HepG2 (cell line): ENCODE data around the gene UBR1. TPM values are rescaled to one million over a fixed set of nuclear protein-coding genes. Genes with fewer than 3 reads are reported as not detected.

ENCODE experiments used
- ATM ChIP-seq: fragments of 450-650 bp; IDR thresholded peaks from 2 replicates; pipeline ENCODE4 v1.7.1; 2017; ENCODE audit warnings: mild to moderate bottlenecking, borderline replicate concordance
- CBX1 ChIP-seq: IDR thresholded peaks from one replicate; pipeline ENCODE4 v1.6.1; 2016; ENCODE audit warnings: antibody characterized with exemption, low read depth
- CHD4 ChIP-seq: fragments of 200-600 bp; sonication (generic); IDR thresholded peaks from 2 replicates; pipeline ENCODE4 v1.7.0; 2017; ENCODE audit warnings: mild to moderate bottlenecking, low read length, borderline replicate concordance
- GABPB1 ChIP-seq: IDR thresholded peaks from 2 replicates; pipeline ENCODE4 v1.6.1; 2016; ENCODE audit warnings: mild to moderate bottlenecking, missing genetic modification reagents, moderate library complexity, missing compliant biosample characterization
- MED8 ChIP-seq: sonication (generic); formaldehyde crosslinking; IDR thresholded peaks from 2 replicates; pipeline ENCODE4 v1.8.1; 2023; ENCODE audit warnings: mild to moderate bottlenecking, missing genetic modification reagents; ENCODE audit not compliant: insufficient replicate concordance
- MYPOP ChIP-seq: sonication (generic); formaldehyde crosslinking; IDR thresholded peaks from 2 replicates; pipeline ENCODE4 v1.8.1; 2023; ENCODE audit warnings: mild to moderate bottlenecking, moderate library complexity, missing genetic modification reagents
- NCOR1 ChIP-seq: fragments of 200-600 bp; sonication (generic); IDR thresholded peaks from 2 replicates; pipeline ENCODE4 v1.7.0; 2017; ENCODE audit warnings: antibody characterized with exemption, low read length, borderline replicate concordance
- PCBP1 ChIP-seq: fragments of 200-400 bp; formaldehyde crosslinking; IDR thresholded peaks from 2 replicates; pipeline ENCODE4 v1.6.1; 2017; ENCODE audit warnings: mild to moderate bottlenecking, low read depth, low read length, borderline replicate concordance
- RXRB ChIP-seq: IDR thresholded peaks from 2 replicates; pipeline ENCODE4 v1.6.1; 2016; ENCODE audit warnings: borderline replicate concordance, missing genetic modification reagents, missing compliant biosample characterization
- SRSF9 ChIP-seq: fragments of 200-400 bp; formaldehyde crosslinking; IDR thresholded peaks from 2 replicates; pipeline ENCODE4 v1.6.1; 2018; ENCODE audit warnings: borderline replicate concordance, mild to moderate bottlenecking, low read depth, low read length; ENCODE audit not compliant: insufficient read depth, poor library complexity, severe bottlenecking
- WIZ ChIP-seq: sonication (generic); formaldehyde crosslinking; IDR thresholded peaks from 2 replicates; pipeline ENCODE4 v1.5.1; 2020; ENCODE audit warnings: mild to moderate bottlenecking, missing genetic modification reagents
- ZFP41 ChIP-seq: sonication (generic); formaldehyde crosslinking; IDR thresholded peaks from 2 replicates; pipeline ENCODE4 v1.4.0; 2020; ENCODE audit warnings: mild to moderate bottlenecking, missing genetic modification reagents, borderline replicate concordance
- ZNF138 ChIP-seq: sonication (generic); formaldehyde crosslinking; IDR thresholded peaks from 2 replicates; pipeline ENCODE4 v1.5.0; 2020; ENCODE audit warnings: mild to moderate bottlenecking, low read depth, missing genetic modification reagents
- ZNF235 ChIP-seq: sonication (generic); formaldehyde crosslinking; IDR thresholded peaks from 2 replicates; pipeline ENCODE4 v1.8.1; 2023; ENCODE audit warnings: mild to moderate bottlenecking, missing genetic modification reagents, borderline replicate concordance
- ZNF24 ChIP-seq: fragments of 450-650 bp; IDR thresholded peaks from 2 replicates; pipeline ENCODE4 v1.6.1; 2017; ENCODE audit warnings: antibody characterized with exemption, mild to moderate bottlenecking
- ZNF263 ChIP-seq: sonication (generic); formaldehyde crosslinking; IDR thresholded peaks from 2 replicates; pipeline ENCODE4 v1.4.0; 2020; ENCODE audit warnings: missing genetic modification reagents
- ZNF280B ChIP-seq: sonication (generic); formaldehyde crosslinking; IDR thresholded peaks from 2 replicates; pipeline ENCODE4 v1.5.0; 2020; ENCODE audit warnings: missing genetic modification reagents, mild to moderate bottlenecking, borderline replicate concordance
- ZNF460 ChIP-seq: sonication (generic); formaldehyde crosslinking; IDR thresholded peaks from 2 replicates; pipeline ENCODE4 v1.5.1; 2020; ENCODE audit warnings: missing genetic modification reagents, mild to moderate bottlenecking, borderline replicate concordance
- ZNF691 ChIP-seq: sonication (generic); formaldehyde crosslinking; IDR thresholded peaks from 2 replicates; pipeline ENCODE4 v1.4.0; 2020; ENCODE audit warnings: missing genetic modification reagents, low read depth, mild to moderate bottlenecking, borderline replicate concordance
- polyA plus RNA-seq, 8 experiments: library from polyadenylated mRNA; depleted of rRNA in 3 of 8; stranded (reverse) in 7 of 8; unstranded in 1 of 8; fragments of >200 nt; fragmentation: Illumina TruSeq in 4 of 8; extraction: Trizol in 4 of 8; gene quantifications; 2 replicates each; pipeline versions ENCODE4 v1.2.1 to v1.2.3, GENCODE V29; 2011 to 2016; ENCODE audit warnings: low read depth in 4 of 8, missing spikeins in 1 of 8, mixed read lengths in 1 of 8; ENCODE audit not compliant: insufficient read depth in 1 of 8
- total RNA-seq, 5 experiments: library from RNA; depleted of rRNA; stranded (reverse); fragments of >200 nt; fragmentation: Illumina TruSeq; extraction: Trizol; gene quantifications; 2 replicates each; pipeline ENCODE4 v1.2.3, GENCODE V29; 2016; ENCODE audit warnings: low read depth in 1 of 5
- TF ChIP-seq, protein P1 (sequence below): sonication (generic); formaldehyde crosslinking; IDR thresholded peaks from 2 replicates; pipeline ENCODE4 v1.9.0; 2021; ENCODE audit warnings: missing genetic modification reagents, borderline replicate concordance
- TF ChIP-seq, protein P2 (sequence below): sonication (generic); formaldehyde crosslinking; conservative IDR thresholded peaks from 2 replicates; pipeline ENCODE4 v1.4.0; 2020; ENCODE audit warnings: missing genetic modification reagents

The UBR1 gene
- total and polyA plus RNA-seq, 2 of the 13 experiments (the other 11 are each of a cell fraction or from before 2014, with no cell fraction given) = 6.4 to 18.0 TPM

DNA sequence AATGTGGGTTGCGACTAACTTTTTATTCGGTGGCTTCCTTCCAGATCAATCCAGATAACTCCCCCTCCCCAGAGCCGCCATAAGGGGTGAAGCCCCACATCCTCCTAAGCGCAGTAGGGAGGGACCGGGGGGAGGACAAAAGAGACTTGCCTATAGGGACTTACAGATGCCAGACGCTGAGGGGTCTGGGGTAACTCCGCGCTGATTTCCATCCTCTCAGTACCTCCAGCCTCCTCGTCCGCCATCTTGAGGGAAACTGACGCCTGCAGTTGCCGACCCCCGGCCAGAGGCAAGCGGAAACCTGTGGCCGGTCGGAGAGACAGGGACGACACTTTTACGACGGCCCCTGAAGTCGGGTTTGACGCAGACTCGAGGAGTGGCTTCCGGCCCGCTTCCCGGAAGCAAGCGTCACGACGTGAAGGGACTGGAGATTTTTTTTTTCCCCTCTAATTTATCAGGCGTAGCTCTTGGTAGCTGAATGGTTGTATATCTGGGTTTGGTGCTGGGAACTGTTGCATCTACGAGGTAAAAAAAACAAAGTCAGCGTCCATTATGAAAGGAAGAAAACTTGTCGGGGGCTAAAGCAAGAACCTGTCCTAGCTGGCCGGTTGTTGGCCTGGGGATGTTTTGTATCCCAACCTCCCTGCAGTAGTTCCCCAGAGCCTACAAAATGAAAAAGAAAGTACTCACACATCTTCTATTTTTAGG lies at the start of gene UBR1 (continued):
- no peak for TF ChIP-seq MYPOP (CRISPR knock-in tag)
- TF ChIP-seq MED8 (CRISPR knock-in tag) = no peak
- 0 out of 2 replicates have a peak, but pooled peaks have one; percentile 37 for TF ChIP-seq ZNF263 (CRISPR knock-in tag)
- TF ChIP-seq ZNF280B = peak; percentile 36; the same call in 1 of the 2 replicates
- peak; percentile 94 for TF ChIP-seq GABPB1 (CRISPR knock-in tag)
- no peak for TF ChIP-seq ZNF460 (CRISPR knock-in tag)
- no peak for TF ChIP-seq CBX1
- TF ChIP-seq RXRB = peak; percentile 40; the same call in 1 of the 2 replicates
- no peak for TF ChIP-seq SRSF9
- TF ChIP-seq ZNF138 (CRISPR knock-in tag) = no peak
- no peak for TF ChIP-seq ZNF24
- TF ChIP-seq, protein P1, sequence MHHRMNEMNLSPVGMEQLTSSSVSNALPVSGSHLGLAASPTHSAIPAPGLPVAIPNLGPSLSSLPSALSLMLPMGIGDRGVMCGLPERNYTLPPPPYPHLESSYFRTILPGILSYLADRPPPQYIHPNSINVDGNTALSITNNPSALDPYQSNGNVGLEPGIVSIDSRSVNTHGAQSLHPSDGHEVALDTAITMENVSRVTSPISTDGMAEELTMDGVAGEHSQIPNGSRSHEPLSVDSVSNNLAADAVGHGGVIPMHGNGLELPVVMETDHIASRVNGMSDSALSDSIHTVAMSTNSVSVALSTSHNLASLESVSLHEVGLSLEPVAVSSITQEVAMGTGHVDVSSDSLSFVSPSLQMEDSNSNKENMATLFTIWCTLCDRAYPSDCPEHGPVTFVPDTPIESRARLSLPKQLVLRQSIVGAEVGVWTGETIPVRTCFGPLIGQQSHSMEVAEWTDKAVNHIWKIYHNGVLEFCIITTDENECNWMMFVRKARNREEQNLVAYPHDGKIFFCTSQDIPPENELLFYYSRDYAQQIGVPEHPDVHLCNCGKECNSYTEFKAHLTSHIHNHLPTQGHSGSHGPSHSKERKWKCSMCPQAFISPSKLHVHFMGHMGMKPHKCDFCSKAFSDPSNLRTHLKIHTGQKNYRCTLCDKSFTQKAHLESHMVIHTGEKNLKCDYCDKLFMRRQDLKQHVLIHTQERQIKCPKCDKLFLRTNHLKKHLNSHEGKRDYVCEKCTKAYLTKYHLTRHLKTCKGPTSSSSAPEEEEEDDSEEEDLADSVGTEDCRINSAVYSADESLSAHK (CRISPR knock-in tag) = no peak
- no peak for TF ChIP-seq ZNF691 (CRISPR knock-in tag)
- TF ChIP-seq NCOR1 = no peak
- no peak for TF ChIP-seq ATM
- TF ChIP-seq ZFP41 = no peak
- TF ChIP-seq, protein P2, sequence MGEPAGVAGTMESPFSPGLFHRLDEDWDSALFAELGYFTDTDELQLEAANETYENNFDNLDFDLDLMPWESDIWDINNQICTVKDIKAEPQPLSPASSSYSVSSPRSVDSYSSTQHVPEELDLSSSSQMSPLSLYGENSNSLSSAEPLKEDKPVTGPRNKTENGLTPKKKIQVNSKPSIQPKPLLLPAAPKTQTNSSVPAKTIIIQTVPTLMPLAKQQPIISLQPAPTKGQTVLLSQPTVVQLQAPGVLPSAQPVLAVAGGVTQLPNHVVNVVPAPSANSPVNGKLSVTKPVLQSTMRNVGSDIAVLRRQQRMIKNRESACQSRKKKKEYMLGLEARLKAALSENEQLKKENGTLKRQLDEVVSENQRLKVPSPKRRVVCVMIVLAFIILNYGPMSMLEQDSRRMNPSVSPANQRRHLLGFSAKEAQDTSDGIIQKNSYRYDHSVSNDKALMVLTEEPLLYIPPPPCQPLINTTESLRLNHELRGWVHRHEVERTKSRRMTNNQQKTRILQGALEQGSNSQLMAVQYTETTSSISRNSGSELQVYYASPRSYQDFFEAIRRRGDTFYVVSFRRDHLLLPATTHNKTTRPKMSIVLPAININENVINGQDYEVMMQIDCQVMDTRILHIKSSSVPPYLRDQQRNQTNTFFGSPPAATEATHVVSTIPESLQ = no peak
- no peak for TF ChIP-seq CHD4
- TF ChIP-seq WIZ (CRISPR knock-in tag) = no peak
- TF ChIP-seq PCBP1 = no peak
- TF ChIP-seq ZNF235 (CRISPR knock-in tag) = no peak
